GM23338 (cell line): Measurements from ENCODE around the gene DSG4. TPM values are rescaled to one million over a fixed set of nuclear protein-coding genes. Genes with fewer than 3 reads are reported as not detected.

Experiments used
- ATAC-seq: fragments of 200-7000 bp; cut with Tn5 transposase; 3 replicates; pipeline ENCODE4 v1.9.1; 2020
- DNase-seq: peaks from one replicate; pipeline ENCODE4 v3.0.0-alpha.2; 2015; ENCODE audit warnings: low spot score
- H2AFZ ChIP-seq: fragments of 200-600 bp; sonication (generic); 2 replicates; pipeline ENCODE4 v1.8.0; 2016; ENCODE audit warnings: antibody characterized with exemption, mild to moderate bottlenecking, moderate library complexity
- H3F3A ChIP-seq: fragments of 200-600 bp; sonication (generic); replicated peaks from 2 replicates; pipeline ENCODE4 v1.8.0; 2017; ENCODE audit warnings: antibody characterized with exemption, mixed run types, low read depth
- H3K27ac ChIP-seq: fragments of 200-600 bp; sonication (generic); 2 replicates; pipeline ENCODE4 v1.6.1; 2016; ENCODE audit warnings: low read depth
- H3K27me3 ChIP-seq: fragments of 200-600 bp; sonication (generic); 2 replicates; pipeline ENCODE4 v1.8.0; 2016; ENCODE audit warnings: mild to moderate bottlenecking, mixed run types, moderate library complexity; ENCODE audit not compliant: insufficient read depth
- H3K36me3 ChIP-seq: fragments of 200-600 bp; sonication (generic); 2 replicates; pipeline ENCODE4 v1.8.0; 2016; ENCODE audit warnings: mild to moderate bottlenecking; ENCODE audit not compliant: insufficient read depth
- H3K4me1 ChIP-seq: fragments of 200-600 bp; sonication (generic); 2 replicates; pipeline ENCODE4 v1.8.0; 2016; ENCODE audit warnings: mild to moderate bottlenecking, moderate library complexity; ENCODE audit not compliant: insufficient read depth
- H3K4me2 ChIP-seq: fragments of 200-600 bp; sonication (generic); 2 replicates; pipeline ENCODE4 v1.7.1; 2017; ENCODE audit warnings: mixed run types
- H3K4me3 ChIP-seq: fragments of 200-600 bp; sonication (generic); 2 replicates; pipeline ENCODE4 v1.6.1; 2016; ENCODE audit warnings: mixed run types
- H3K79me2 ChIP-seq: fragments of 200-600 bp; sonication (generic); replicated peaks from 2 replicates; pipeline ENCODE4 v1.8.0; 2017; ENCODE audit warnings: mild to moderate bottlenecking; ENCODE audit not compliant: insufficient read depth
- H3K9me2 ChIP-seq: fragments of 200-600 bp; sonication (generic); 2 replicates; pipeline ENCODE4 v1.8.0; 2017; ENCODE audit not compliant: insufficient read depth
- H4K20me1 ChIP-seq: fragments of 200-600 bp; sonication (generic); replicated peaks from 2 replicates; pipeline ENCODE4 v1.8.0; 2017; ENCODE audit warnings: mild to moderate bottlenecking; ENCODE audit not compliant: insufficient read depth
- H3K27ac Mint-ChIP-seq: 2 replicates; pipeline ENCODE4 v1.8.0; 2020; ENCODE audit warnings: inconsistent platforms, mild to moderate bottlenecking, moderate library complexity, mixed read lengths
- H3K27me3 Mint-ChIP-seq: 3 replicates; pipeline ENCODE4 v1.8.0; 2022; ENCODE audit warnings: low read depth, mild to moderate bottlenecking, moderate library complexity, mixed read lengths, inconsistent platforms; ENCODE audit not compliant: insufficient read depth, poor library complexity
- H3K36me3 Mint-ChIP-seq: 3 replicates; pipeline ENCODE4 v1.8.0; 2021; ENCODE audit warnings: low read depth, mild to moderate bottlenecking, inconsistent platforms, moderate library complexity, mixed read lengths
- H3K4me1 Mint-ChIP-seq: 3 replicates; pipeline ENCODE4 v1.8.0; 2020; ENCODE audit warnings: mild to moderate bottlenecking, inconsistent platforms, mixed read lengths
- H3K4me3 Mint-ChIP-seq: 3 replicates; pipeline ENCODE4 v1.8.0; 2021; ENCODE audit warnings: moderate library complexity, mild to moderate bottlenecking, inconsistent platforms, mixed read lengths
- H3K9me3 Mint-ChIP-seq: 3 replicates; pipeline ENCODE4 v1.8.0; 2020; ENCODE audit warnings: moderate library complexity, mild to moderate bottlenecking, inconsistent platforms, mixed read lengths
- CREB1 ChIP-seq: fragments of 250-450 bp; sonication (Bioruptor Pico); IDR thresholded peaks from 2 replicates; pipeline ENCODE4 v1.5.0; 2020; ENCODE audit warnings: low read depth, mild to moderate bottlenecking, moderate library complexity
- CTCF ChIP-seq, 2 experiments: fragments of 200-600 bp in 1 of 2; sonication (generic) in 1 of 2; conservative IDR thresholded peaks; 2 replicates each; pipeline versions ENCODE4 v1.5.1 to v1.6.1; 2016 to 2017; ENCODE audit warnings: antibody characterized with exemption in 2 of 2, low read depth in 2 of 2, mild to moderate bottlenecking in 2 of 2, moderate library complexity in 1 of 2
- ETS1 ChIP-seq: IDR thresholded peaks from 2 replicates; pipeline ENCODE4 v1.6.1; 2016; ENCODE audit warnings: antibody characterized with exemption
- EZH2 ChIP-seq: fragments of 200-600 bp; sonication (generic); IDR thresholded peaks from one replicate; pipeline ENCODE4 v1.8.0; 2017; ENCODE audit warnings: antibody characterized with exemption, mild to moderate bottlenecking, low read depth; ENCODE audit not compliant: unreplicated experiment
- JUNB ChIP-seq: IDR thresholded peaks from one replicate; pipeline ENCODE4 v1.6.1; 2016; ENCODE audit warnings: antibody characterized with exemption; ENCODE audit not compliant: unreplicated experiment
- NANOG ChIP-seq: IDR thresholded peaks from 2 replicates; pipeline ENCODE4 v1.6.1; 2016; ENCODE audit warnings: antibody characterized with exemption, borderline replicate concordance
- POLR2AphosphoS5 ChIP-seq: IDR thresholded peaks from 2 replicates; pipeline ENCODE4 v1.6.1; 2016; ENCODE audit warnings: antibody characterized with exemption, low read depth
- STAT1 ChIP-seq: IDR thresholded peaks from one replicate; pipeline ENCODE4 v1.6.1; 2016; ENCODE audit warnings: antibody characterized with exemption; ENCODE audit not compliant: unreplicated experiment
- ZNF114 ChIP-seq: fragments of 250-450 bp; sonication (Bioruptor Pico); IDR thresholded peaks from 2 replicates; pipeline ENCODE4 v1.5.0; 2020; ENCODE audit warnings: mild to moderate bottlenecking, moderate library complexity
- ZNF331 ChIP-seq: fragments of 250-450 bp; sonication (Bioruptor Pico); IDR thresholded peaks from 2 replicates; pipeline ENCODE4 v1.5.0; 2020; ENCODE audit warnings: low read depth, mild to moderate bottlenecking, moderate library complexity
- ZNF462 ChIP-seq: fragments of 250-450 bp; sonication (Bioruptor Pico); IDR thresholded peaks from 2 replicates; pipeline ENCODE4 v1.5.0; 2020; ENCODE audit warnings: mild to moderate bottlenecking, moderate library complexity
- polyA plus RNA-seq: library from polyadenylated mRNA; unstranded; fragments of >200 nt; fragmentation: Nextera tagmentation; extraction: Ambion mirVana; gene quantifications from 2 replicates; pipeline ENCODE4 v1.2.1, GENCODE V29; 2016
- total RNA-seq: library from RNA; depleted of rRNA; stranded (reverse); fragments of >200 nt; shearing (Covaris generic); gene quantifications from 2 replicates; pipeline ENCODE4 v1.2.3, GENCODE V29; 2014

Gene DSG4
- total and polyA plus RNA-seq, 2 experiments from 2014 or later = not detected

GRCh38 chr18:31451625-31452024, 75.0 kb downstream of the DSG4 start:
- TF ChIP-seq CTCF (conservative IDR thresholded peaks at IDR 0.05; ENCODE audit: low read depth in 2 of 2) (no peak), ZNF331 (CRISPR knock-in tag) (no peak), POLR2AphosphoS5 (no peak), CREB1 (CRISPR knock-in tag) (no peak), JUNB (no peak), NANOG (no peak), ETS1 (no peak), EZH2 (no peak), STAT1 (no peak), ZNF114 (CRISPR knock-in tag) (no peak), ZNF462 (no peak)
- ATAC-seq = no peak

More at GRCh38 chr18:31451625-31452024, 75.0 kb downstream of the DSG4 start:
- Mint-ChIP-seq H3K4me1 (peaks cover 5% of the 10 kb centered on the region; the same call in 2 of the 3 replicates), H3K27ac (no peak overlapping the region), H3K9me3 (no peaks in the 10 kb centered on the region), H3K4me3 (no peak overlapping the region), H3K36me3 (no peaks in the 10 kb centered on the region), H3K27me3 (no peaks in the 10 kb centered on the region)
- DNase-seq = no peak
- Histone ChIP-seq H3K27ac (no peak overlapping the region), H3K27me3 (no peaks in the 10 kb centered on the region), H3K4me3 (no peak overlapping the region), H3K79me2 (no peaks in the 10 kb centered on the region), H2AFZ (no peak overlapping the region), H3K4me1 (no peaks in the 10 kb centered on the region), H3K4me2 (no peak overlapping the region), H3F3A (no peaks in the 10 kb centered on the region), H3K36me3 (no peaks in the 10 kb centered on the region), H3K9me2 (no peaks in the 10 kb centered on the region), H4K20me1 (no peaks in the 10 kb centered on the region)
